Kasumi-1 (cell line): ENCODE measurements around the gene FOCAD.

Experiments used
- DNase-seq, 2 experiments: peaks; one replicate each; lab custom pipeline; 2025; lab: John Stamatoyannopoulos, UW

Gene FOCAD

GRCh38 chr9:20880271-20880670, 196.2 kb downstream of the FOCAD start:
- DNase-seq, result no peak

GRCh38 chr9:20880675-20881074, 196.6 kb downstream of the FOCAD start:
- DNase-seq, result no peak

- DNase-seq, result peak; percentile 28 to 47
Measured at GRCh38 chr9:20884985-20885593, 201.0 kb downstream of the FOCAD start.

GRCh38 chr9:20898885-20899554, 215.0 kb downstream of the FOCAD start:
- no peak for DNase-seq

- no peak for DNase-seq
Measured at GRCh38 chr9:20903212-20903611, 219.2 kb downstream of the FOCAD start.

- DNase-seq, result no peak
Measured at GRCh38 chr9:20904995-20905394, 220.9 kb downstream of the FOCAD start.

- DNase-seq, result no peak
Measured at GRCh38 chr9:20906326-20906725, 222.3 kb downstream of the FOCAD start.

GRCh38 chr9:20908461-20908860, 224.4 kb downstream of the FOCAD start:
- DNase-seq, result no peak

- no peak for DNase-seq
Measured at GRCh38 chr9:20914556-20914955, 230.5 kb downstream of the FOCAD start.

GRCh38 chr9:20921362-20921761, 237.3 kb downstream of the FOCAD start:
- DNase-seq, result no peak

- no peak for DNase-seq
Measured at GRCh38 chr9:20925256-20926045, 241.4 kb downstream of the FOCAD start.

- no peak for DNase-seq
Measured at GRCh38 chr9:20929276-20929675, 245.2 kb downstream of the FOCAD start.

- DNase-seq, result no peak
Measured at GRCh38 chr9:20930836-20931235, 246.8 kb downstream of the FOCAD start.

GRCh38 chr9:20940447-20941173, 256.6 kb downstream of the FOCAD start:
- no peak for DNase-seq

- peak; percentile 16 to 38 for DNase-seq
Measured at GRCh38 chr9:20941174-20941690, 257.2 kb downstream of the FOCAD start.

- DNase-seq, result no peak
Measured at GRCh38 chr9:20944507-20944906, 260.4 kb downstream of the FOCAD start.

GRCh38 chr9:20945269-20945668, 261.2 kb downstream of the FOCAD start:
- no peak for DNase-seq

- no peak for DNase-seq
Measured at GRCh38 chr9:20945856-20946255, 261.8 kb downstream of the FOCAD start.

- no peak for DNase-seq
Measured at GRCh38 chr9:20948703-20949102, 264.6 kb downstream of the FOCAD start.

GRCh38 chr9:20950707-20951106, 266.6 kb downstream of the FOCAD start:
- no peak for DNase-seq

- no peak for DNase-seq
Measured at GRCh38 chr9:20962536-20963225, 278.6 kb downstream of the FOCAD start.

GRCh38 chr9:20972684-20973083, 288.6 kb downstream of the FOCAD start:
- no peak for DNase-seq
